ENCODE measurements around the gene TNKS2. TPM values are rescaled to one million over a fixed set of nuclear protein-coding genes. Genes with fewer than 3 reads are reported as not detected.

TNKS2 gene
- 18.2 and 23.6 TPM in 2 replicates for total RNA-seq

GRCh38 chr10:91797874-91798648, at the start of gene TNKS2:
TSS of gene TNKS2 (plus strand) at chr10:91798426. CDS start at chr10:91798691, 265 bp downstream.

GRCh38 chr10:91909117-91909677, 111.0 kb downstream of the TNKS2 start, which contains the start of gene FGFBP3:
TSS of gene FGFBP3 (minus strand) at chr10:91909486. CDS start at chr10:91908969, 517 bp downstream.

Other genes starting within 250 kb of the TNKS2 start
- 7.0 and 7.1 TPM in 2 replicates for gene PPP1R3C, start 165.4 kb upstream of the TNKS2 start, total RNA-seq
- gene FGFBP3, start 111.1 kb downstream of the TNKS2 start, total RNA-seq = under 0.01 and 0.08 TPM in 2 replicates
- 13.6 and 14.7 TPM in 2 replicates for gene BTAF1, start 125.3 kb downstream of the TNKS2 start, total RNA-seq

Measured in hair follicular keratinocyte (primary cell).